ENCODE measurements around the gene SYT15.

- no peak for TF ChIP-seq CTCF (IDR thresholded peaks at IDR 0.05)
- TF ChIP-seq POLR2A (IDR thresholded peaks at IDR 0.05), result no peak
Observed at GRCh38 chr10:46554166-46554781, 24.7 kb upstream of the SYT15 start.

Data from testis (tissue), 2 donors.